Endothelial cell of hepatic sinusoid (primary cell): ENCODE measurements around the gene FTCD.

Source experiments
- in situ Hi-C: cut with HindIII; loops from 2 replicates; pipeline ENCODE4 v1.10.0; 2017; ENCODE audit warnings: low sequenced_read_pairs

Gene FTCD

GRCh38 chr21:46124926-46125845, 30.2 kb downstream of the FTCD start:
- in situ Hi-C loops, result no loop called here

GRCh38 chr21:46124083-46124925, 31.1 kb downstream of the FTCD start:
- in situ Hi-C loops, result no loop called here

- in situ Hi-C loops, result no loop called here
Measured at GRCh38 chr21:46122758-46123683, 32.4 kb downstream of the FTCD start.

- in situ Hi-C loops, result no loop called here
Measured at GRCh38 chr21:46122237-46122671, 33.1 kb downstream of the FTCD start.

GRCh38 chr21:46121286-46122221, 33.8 kb downstream of the FTCD start:
- in situ Hi-C loops, result no loop called here

GRCh38 chr21:46120301-46121285, 34.8 kb downstream of the FTCD start:
- in situ Hi-C loops, result no loop called here

- in situ Hi-C loops, result no loop called here
Measured at GRCh38 chr21:46119637-46120271, 35.6 kb downstream of the FTCD start.

GRCh38 chr21:46119144-46119636, 36.2 kb downstream of the FTCD start:
- in situ Hi-C loops, result no loop called here

- in situ Hi-C loops, result no loop called here
Measured at GRCh38 chr21:46118316-46119143, 36.8 kb downstream of the FTCD start.

- in situ Hi-C loops, result no loop called here
Measured at GRCh38 chr21:46117586-46118315, 37.6 kb downstream of the FTCD start.

- in situ Hi-C loops, result no loop called here
Measured at GRCh38 chr21:46116776-46117585, 38.4 kb downstream of the FTCD start.

- in situ Hi-C loops, result no loop called here
Measured at GRCh38 chr21:46116189-46116775, 39.1 kb downstream of the FTCD start.

- in situ Hi-C loops, result no loop called here
Measured at GRCh38 chr21:46115441-46116188, 39.8 kb downstream of the FTCD start.

GRCh38 chr21:46114963-46115362, 40.4 kb downstream of the FTCD start:
- in situ Hi-C loops, result no loop called here
